ENCODE data around the gene SLC35E1.

GRCh38 chr19:16562608-16563025, 9.6 kb downstream of the SLC35E1 start:
- TF ChIP-seq, protein P1, sequence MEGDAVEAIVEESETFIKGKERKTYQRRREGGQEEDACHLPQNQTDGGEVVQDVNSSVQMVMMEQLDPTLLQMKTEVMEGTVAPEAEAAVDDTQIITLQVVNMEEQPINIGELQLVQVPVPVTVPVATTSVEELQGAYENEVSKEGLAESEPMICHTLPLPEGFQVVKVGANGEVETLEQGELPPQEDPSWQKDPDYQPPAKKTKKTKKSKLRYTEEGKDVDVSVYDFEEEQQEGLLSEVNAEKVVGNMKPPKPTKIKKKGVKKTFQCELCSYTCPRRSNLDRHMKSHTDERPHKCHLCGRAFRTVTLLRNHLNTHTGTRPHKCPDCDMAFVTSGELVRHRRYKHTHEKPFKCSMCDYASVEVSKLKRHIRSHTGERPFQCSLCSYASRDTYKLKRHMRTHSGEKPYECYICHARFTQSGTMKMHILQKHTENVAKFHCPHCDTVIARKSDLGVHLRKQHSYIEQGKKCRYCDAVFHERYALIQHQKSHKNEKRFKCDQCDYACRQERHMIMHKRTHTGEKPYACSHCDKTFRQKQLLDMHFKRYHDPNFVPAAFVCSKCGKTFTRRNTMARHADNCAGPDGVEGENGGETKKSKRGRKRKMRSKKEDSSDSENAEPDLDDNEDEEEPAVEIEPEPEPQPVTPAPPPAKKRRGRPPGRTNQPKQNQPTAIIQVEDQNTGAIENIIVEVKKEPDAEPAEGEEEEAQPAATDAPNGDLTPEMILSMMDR (IDR thresholded peaks at IDR 0.05), result no peak
- TF ChIP-seq POLR2A (IDR thresholded peaks at IDR 0.05), result no peak

Data from heart left ventricle (tissue), 13 donors.